K562 (cell line): ENCODE measurements around the gene DUS4L. TPM values are rescaled to one million over a fixed set of nuclear protein-coding genes. Genes with fewer than 3 reads are reported as not detected.

Experiments
- CSDE1 ChIP-seq, 2 experiments: fragments of 450-650 bp; IDR thresholded peaks; 2 replicates each; pipeline ENCODE4 v1.6.1; 2016; ENCODE audit warnings: mild to moderate bottlenecking in 1 of 2
- KDM5B ChIP-seq: fragments of 200-600 bp; sonication (generic); IDR thresholded peaks from 2 replicates; pipeline ENCODE4 v1.6.1; 2012; ENCODE audit warnings: low read depth, mild to moderate bottlenecking, moderate library complexity, low read length, control low read depth, inconsistent platforms; ENCODE audit not compliant: insufficient replicate concordance
- MCM2 ChIP-seq: fragments of 450-650 bp; IDR thresholded peaks from 2 replicates; pipeline ENCODE4 v1.6.1; 2017; ENCODE audit warnings: low read depth, mild to moderate bottlenecking
- MCM5 ChIP-seq: fragments of 450-650 bp; IDR thresholded peaks from 2 replicates; pipeline ENCODE4 v1.6.1; 2016; ENCODE audit warnings: low read depth
- NCOA1 ChIP-seq: fragments of 450-650 bp; IDR thresholded peaks from 2 replicates; pipeline ENCODE4 v1.6.1; 2016; ENCODE audit warnings: low read depth
- NEUROD1 ChIP-seq: fragments of 150-350 bp; IDR thresholded peaks from 2 replicates; pipeline ENCODE4 v1.6.1; 2014; ENCODE audit warnings: borderline replicate concordance, low read length, low read depth; ENCODE audit not compliant: partially characterized antibody
- SMARCB1 ChIP-seq: IDR thresholded peaks from 2 replicates; pipeline ENCODE4 v1.6.1; 2011; ENCODE audit warnings: improper control_type of control experiment, low read depth; ENCODE audit not compliant: insufficient read length
- ZHX1 ChIP-seq: fragments of 150-350 bp; conservative IDR thresholded peaks from 2 replicates; pipeline ENCODE4 v1.6.1; 2014; ENCODE audit warnings: low read length
- polyA plus RNA-seq, 8 experiments: library from polyadenylated mRNA; depleted of rRNA in 4 of 8; stranded (reverse) in 5 of 8; unstranded in 3 of 8; fragments of >200 nt; fragmentation: Nextera tagmentation in 2 of 8; fragmentation: Illumina TruSeq in 1 of 8; extraction: Ambion mirVana in 2 of 8; extraction: Trizol in 1 of 8; gene quantifications; 2 replicates each; pipeline versions ENCODE4 v1.2.1 to v1.2.3, GENCODE V29; 2011 to 2014; ENCODE audit warnings: inconsistent platforms in 1 of 8, missing spikeins in 1 of 8
- total RNA-seq, 7 experiments: library from RNA; depleted of rRNA in 6 of 7; stranded (reverse); fragments of >200 nt in 6 of 7; fragmentation: Illumina TruSeq in 2 of 7; extraction: Trizol in 2 of 7; gene quantifications; 2 replicates each; pipeline versions ENCODE4 v1.2.1 to v1.2.3, GENCODE V29; 2011 to 2021; ENCODE audit warnings: low replicate concordance in 1 of 7
- TF ChIP-seq, protein P1 (sequence below): sonication (generic); formaldehyde crosslinking; IDR thresholded peaks from 2 replicates; pipeline ENCODE4 v1.8.0; 2023; ENCODE audit warnings: missing genetic modification reagents, mild to moderate bottlenecking, borderline replicate concordance
- TF ChIP-seq, protein P2 (sequence below): fragments of 450-650 bp; IDR thresholded peaks from 2 replicates; pipeline ENCODE4 v1.6.1; 2016; ENCODE audit warnings: low read depth

Gene DUS4L
- total and polyA plus RNA-seq, 9 of the 15 experiments (the other 6 are each of a cell fraction or from before 2014, with no cell fraction given): 12.2 to 33.6 (median 28.6) TPM

DNA sequence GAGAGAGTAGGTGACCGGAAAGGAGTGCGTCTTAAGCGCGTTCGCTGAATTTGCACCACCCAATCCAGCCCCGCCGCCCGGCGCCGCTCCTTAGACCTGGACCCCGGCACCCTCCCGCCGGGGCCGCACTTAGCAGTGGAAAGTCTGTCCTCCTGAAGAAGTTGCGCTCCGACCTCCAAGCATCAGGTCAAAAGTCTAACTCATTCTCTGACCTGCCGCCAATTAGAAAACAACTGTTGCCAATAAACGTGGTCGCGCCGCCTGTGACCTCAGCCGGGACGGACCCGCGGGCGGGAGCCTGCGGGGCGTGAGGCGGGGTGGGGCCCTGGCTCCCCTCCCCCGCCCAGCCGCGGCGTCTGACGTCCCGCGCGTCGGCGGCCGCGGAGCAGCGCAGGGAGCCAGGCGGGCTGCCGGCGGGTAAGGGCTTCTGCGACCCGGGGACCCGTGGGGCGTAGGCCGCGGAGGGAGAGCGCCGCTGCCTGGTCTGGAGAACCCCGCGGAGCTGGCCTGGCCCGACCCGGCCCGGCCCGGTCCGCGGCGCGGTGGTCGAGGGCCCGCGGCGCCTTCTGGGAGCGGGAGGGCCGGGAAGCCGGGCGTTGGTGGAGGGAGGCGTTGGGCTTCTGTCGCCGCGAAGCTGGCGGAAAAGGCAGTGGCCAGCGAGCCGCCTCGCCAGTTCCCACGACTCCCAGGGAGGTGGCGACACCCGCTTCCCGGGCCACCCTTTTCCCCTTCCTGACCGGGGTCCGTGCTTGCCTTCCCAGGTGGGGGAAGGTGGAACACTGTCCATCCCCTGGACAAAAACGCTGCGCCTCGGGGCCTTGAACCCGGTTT is 16.3 kb downstream of the DUS4L start, which contains the start of gene BCAP29 (continued):
- TF ChIP-seq, protein P1, sequence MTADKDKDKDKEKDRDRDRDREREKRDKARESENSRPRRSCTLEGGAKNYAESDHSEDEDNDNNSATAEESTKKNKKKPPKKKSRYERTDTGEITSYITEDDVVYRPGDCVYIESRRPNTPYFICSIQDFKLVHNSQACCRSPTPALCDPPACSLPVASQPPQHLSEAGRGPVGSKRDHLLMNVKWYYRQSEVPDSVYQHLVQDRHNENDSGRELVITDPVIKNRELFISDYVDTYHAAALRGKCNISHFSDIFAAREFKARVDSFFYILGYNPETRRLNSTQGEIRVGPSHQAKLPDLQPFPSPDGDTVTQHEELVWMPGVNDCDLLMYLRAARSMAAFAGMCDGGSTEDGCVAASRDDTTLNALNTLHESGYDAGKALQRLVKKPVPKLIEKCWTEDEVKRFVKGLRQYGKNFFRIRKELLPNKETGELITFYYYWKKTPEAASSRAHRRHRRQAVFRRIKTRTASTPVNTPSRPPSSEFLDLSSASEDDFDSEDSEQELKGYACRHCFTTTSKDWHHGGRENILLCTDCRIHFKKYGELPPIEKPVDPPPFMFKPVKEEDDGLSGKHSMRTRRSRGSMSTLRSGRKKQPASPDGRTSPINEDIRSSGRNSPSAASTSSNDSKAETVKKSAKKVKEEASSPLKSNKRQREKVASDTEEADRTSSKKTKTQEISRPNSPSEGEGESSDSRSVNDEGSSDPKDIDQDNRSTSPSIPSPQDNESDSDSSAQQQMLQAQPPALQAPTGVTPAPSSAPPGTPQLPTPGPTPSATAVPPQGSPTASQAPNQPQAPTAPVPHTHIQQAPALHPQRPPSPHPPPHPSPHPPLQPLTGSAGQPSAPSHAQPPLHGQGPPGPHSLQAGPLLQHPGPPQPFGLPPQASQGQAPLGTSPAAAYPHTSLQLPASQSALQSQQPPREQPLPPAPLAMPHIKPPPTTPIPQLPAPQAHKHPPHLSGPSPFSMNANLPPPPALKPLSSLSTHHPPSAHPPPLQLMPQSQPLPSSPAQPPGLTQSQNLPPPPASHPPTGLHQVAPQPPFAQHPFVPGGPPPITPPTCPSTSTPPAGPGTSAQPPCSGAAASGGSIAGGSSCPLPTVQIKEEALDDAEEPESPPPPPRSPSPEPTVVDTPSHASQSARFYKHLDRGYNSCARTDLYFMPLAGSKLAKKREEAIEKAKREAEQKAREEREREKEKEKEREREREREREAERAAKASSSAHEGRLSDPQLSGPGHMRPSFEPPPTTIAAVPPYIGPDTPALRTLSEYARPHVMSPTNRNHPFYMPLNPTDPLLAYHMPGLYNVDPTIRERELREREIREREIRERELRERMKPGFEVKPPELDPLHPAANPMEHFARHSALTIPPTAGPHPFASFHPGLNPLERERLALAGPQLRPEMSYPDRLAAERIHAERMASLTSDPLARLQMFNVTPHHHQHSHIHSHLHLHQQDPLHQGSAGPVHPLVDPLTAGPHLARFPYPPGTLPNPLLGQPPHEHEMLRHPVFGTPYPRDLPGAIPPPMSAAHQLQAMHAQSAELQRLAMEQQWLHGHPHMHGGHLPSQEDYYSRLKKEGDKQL (CRISPR knock-in tag): no peak
- TF ChIP-seq, protein P2, sequence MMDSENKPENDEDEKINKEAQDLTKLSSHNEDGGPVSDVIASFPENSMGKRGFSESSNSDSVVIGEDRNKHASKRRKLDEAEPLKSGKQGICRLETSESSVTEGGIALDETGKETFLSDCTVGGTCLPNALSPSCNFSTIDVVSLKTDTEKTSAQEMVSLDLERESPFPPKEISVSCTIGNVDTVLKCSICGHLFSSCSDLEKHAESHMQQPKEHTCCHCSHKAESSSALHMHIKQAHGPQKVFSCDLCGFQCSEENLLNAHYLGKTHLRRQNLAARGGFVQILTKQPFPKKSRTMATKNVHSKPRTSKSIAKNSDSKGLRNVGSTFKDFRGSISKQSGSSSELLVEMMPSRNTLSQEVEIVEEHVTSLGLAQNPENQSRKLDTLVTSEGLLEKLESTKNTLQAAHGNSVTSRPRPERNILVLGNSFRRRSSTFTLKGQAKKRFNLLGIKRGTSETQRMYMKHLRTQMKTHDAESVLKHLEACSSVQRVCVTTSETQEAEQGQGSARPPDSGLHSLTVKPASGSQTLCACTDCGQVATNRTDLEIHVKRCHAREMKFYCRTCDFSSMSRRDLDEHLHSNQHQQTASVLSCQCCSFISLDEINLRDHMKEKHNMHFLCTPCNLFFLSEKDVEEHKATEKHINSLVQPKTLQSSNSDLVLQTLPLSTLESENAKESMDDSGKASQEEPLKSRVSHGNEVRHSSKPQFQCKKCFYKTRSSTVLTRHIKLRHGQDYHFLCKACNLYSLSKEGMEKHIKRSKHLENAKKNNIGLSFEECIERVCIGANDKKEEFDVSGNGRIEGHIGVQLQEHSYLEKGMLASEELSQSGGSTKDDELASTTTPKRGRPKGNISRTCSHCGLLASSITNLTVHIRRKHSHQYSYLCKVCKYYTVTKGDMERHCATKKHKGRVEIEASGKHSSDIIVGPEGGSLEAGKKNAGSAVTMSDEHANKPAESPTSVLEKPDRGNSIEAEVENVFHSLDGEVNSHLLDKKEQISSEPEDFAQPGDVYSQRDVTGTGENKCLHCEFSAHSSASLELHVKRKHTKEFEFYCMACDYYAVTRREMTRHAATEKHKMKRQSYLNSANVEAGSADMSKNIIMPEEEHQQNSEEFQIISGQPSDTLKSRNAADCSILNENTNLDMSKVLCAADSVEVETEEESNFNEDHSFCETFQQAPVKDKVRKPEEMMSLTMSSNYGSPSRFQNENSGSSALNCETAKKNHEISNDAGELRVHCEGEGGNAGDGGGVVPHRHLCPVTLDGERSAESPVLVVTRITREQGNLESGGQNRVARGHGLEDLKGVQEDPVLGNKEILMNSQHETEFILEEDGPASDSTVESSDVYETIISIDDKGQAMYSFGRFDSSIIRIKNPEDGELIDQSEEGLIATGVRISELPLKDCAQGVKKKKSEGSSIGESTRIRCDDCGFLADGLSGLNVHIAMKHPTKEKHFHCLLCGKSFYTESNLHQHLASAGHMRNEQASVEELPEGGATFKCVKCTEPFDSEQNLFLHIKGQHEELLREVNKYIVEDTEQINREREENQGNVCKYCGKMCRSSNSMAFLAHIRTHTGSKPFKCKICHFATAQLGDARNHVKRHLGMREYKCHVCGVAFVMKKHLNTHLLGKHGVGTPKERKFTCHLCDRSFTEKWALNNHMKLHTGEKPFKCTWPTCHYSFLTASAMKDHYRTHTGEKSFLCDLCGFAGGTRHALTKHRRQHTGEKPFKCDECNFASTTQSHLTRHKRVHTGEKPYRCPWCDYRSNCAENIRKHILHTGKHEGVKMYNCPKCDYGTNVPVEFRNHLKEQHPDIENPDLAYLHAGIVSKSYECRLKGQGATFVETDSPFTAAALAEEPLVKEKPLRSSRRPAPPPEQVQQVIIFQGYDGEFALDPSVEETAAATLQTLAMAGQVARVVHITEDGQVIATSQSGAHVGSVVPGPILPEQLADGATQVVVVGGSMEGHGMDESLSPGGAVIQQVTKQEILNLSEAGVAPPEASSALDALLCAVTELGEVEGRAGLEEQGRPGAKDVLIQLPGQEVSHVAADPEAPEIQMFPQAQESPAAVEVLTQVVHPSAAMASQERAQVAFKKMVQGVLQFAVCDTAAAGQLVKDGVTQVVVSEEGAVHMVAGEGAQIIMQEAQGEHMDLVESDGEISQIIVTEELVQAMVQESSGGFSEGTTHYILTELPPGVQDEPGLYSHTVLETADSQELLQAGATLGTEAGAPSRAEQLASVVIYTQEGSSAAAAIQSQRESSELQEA: no peak
- TF ChIP-seq NEUROD1 (no peak), KDM5B (peak; percentile 96), NCOA1 (0 out of 2 replicates have a peak, but pooled peaks have one; percentile 46), ZHX1 (no peak), SMARCB1 (no peak), MCM5 (no peak), MCM2 (no peak), CSDE1 (IDR thresholded peaks at IDR 0.05) (no peak)
